Measurements from ENCODE around the gene KRT77. TPM values are rescaled to one million over a fixed set of nuclear protein-coding genes. Genes with fewer than 3 reads are reported as not detected.

KRT77 gene
- polyA plus RNA-seq, 1 donor from 2014 or later: not detected

GRCh38 chr12:52686756-52687487 lies 16.4 kb downstream of the KRT77 start:
- Histone ChIP-seq H3K27ac (ENCODE audit: low read length) (no peak overlapping the region), H3K4me2 (ENCODE audit: low read length) (no peak overlapping the region), H3K27me3 (ENCODE audit: insufficient read depth, low read depth, low read length) (peaks cover 17% of the 10 kb centered on the region), H3K9me3 (ENCODE audit: low read length) (no peaks in the 10 kb centered on the region), H4K20me1 (ENCODE audit: insufficient read depth) (no peaks in the 10 kb centered on the region), H3K79me2 (replicated peaks; ENCODE audit: insufficient read depth, low read length) (no peaks in the 10 kb centered on the region), H3K9me2 (ENCODE audit: insufficient read depth, low read length) (no peaks in the 10 kb centered on the region), H3F3A (ENCODE audit: insufficient read depth, low read length, poor library complexity, severe bottlenecking) (no peaks in the 10 kb centered on the region), H2AFZ (ENCODE audit: low read depth, low read length) (no peak overlapping the region), H3K36me3 (ENCODE audit: insufficient read depth, low read length) (no peaks in the 10 kb centered on the region), H3K4me3 (ENCODE audit: low read length) (no peak overlapping the region), H3K9ac (ENCODE audit: low read length) (no peak overlapping the region)
- TF ChIP-seq REST (IDR thresholded peaks at IDR 0.05; ENCODE audit: borderline replicate concordance): no peak
- TF ChIP-seq TAF1 (IDR thresholded peaks at IDR 0.05; ENCODE audit: low read depth): no peak
- no peak for TF ChIP-seq MXI1 (conservative IDR thresholded peaks at IDR 0.05; ENCODE audit: poor library complexity, severe bottlenecking)
- no peak for TF ChIP-seq POLR2AphosphoS5 (IDR thresholded peaks at IDR 0.05)
- no peak for TF ChIP-seq SMC3 (conservative IDR thresholded peaks at IDR 0.05; ENCODE audit: poor library complexity)
- no peak for TF ChIP-seq EP300 (conservative IDR thresholded peaks at IDR 0.05; ENCODE audit: poor library complexity, severe bottlenecking)
- no peak for TF ChIP-seq EZH2 (IDR thresholded peaks at IDR 0.05; ENCODE audit: borderline replicate concordance, insufficient read depth, low read length, poor library complexity, severe bottlenecking)
- TF ChIP-seq, protein P1, sequence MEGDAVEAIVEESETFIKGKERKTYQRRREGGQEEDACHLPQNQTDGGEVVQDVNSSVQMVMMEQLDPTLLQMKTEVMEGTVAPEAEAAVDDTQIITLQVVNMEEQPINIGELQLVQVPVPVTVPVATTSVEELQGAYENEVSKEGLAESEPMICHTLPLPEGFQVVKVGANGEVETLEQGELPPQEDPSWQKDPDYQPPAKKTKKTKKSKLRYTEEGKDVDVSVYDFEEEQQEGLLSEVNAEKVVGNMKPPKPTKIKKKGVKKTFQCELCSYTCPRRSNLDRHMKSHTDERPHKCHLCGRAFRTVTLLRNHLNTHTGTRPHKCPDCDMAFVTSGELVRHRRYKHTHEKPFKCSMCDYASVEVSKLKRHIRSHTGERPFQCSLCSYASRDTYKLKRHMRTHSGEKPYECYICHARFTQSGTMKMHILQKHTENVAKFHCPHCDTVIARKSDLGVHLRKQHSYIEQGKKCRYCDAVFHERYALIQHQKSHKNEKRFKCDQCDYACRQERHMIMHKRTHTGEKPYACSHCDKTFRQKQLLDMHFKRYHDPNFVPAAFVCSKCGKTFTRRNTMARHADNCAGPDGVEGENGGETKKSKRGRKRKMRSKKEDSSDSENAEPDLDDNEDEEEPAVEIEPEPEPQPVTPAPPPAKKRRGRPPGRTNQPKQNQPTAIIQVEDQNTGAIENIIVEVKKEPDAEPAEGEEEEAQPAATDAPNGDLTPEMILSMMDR (IDR thresholded peaks at IDR 0.05; ENCODE audit: poor library complexity, severe bottlenecking): no peak
- no peak for TF ChIP-seq RAD21 (conservative IDR thresholded peaks at IDR 0.05)

GRCh38 chr12:52686063-52686462 lies 17.3 kb downstream of the KRT77 start:
- H3F3A ChIP-seq (ENCODE audit: insufficient read depth, low read length, poor library complexity, severe bottlenecking): no peaks in the 10 kb centered on the region
- H3K9me3 ChIP-seq (ENCODE audit: low read length): no peaks in the 10 kb centered on the region
- no peak overlapping the region for H2AFZ ChIP-seq (ENCODE audit: low read depth, low read length)
- no peak overlapping the region for H3K27ac ChIP-seq (ENCODE audit: low read length)
- no peaks in the 10 kb centered on the region for H3K79me2 ChIP-seq (replicated peaks; ENCODE audit: insufficient read depth, low read length)
- no peaks in the 10 kb centered on the region for H3K36me3 ChIP-seq (ENCODE audit: insufficient read depth, low read length)
- no peak overlapping the region for H3K4me2 ChIP-seq (ENCODE audit: low read length)
- TF ChIP-seq MXI1 (conservative IDR thresholded peaks at IDR 0.05; ENCODE audit: poor library complexity, severe bottlenecking) (no peak), POLR2AphosphoS5 (IDR thresholded peaks at IDR 0.05) (no peak), EP300 (conservative IDR thresholded peaks at IDR 0.05; ENCODE audit: poor library complexity, severe bottlenecking) (no peak), TAF1 (IDR thresholded peaks at IDR 0.05; ENCODE audit: low read depth) (no peak), RAD21 (conservative IDR thresholded peaks at IDR 0.05) (no peak), SMC3 (conservative IDR thresholded peaks at IDR 0.05; ENCODE audit: poor library complexity) (no peak), EZH2 (IDR thresholded peaks at IDR 0.05; ENCODE audit: borderline replicate concordance, insufficient read depth, low read length, poor library complexity, severe bottlenecking) (no peak), REST (IDR thresholded peaks at IDR 0.05; ENCODE audit: borderline replicate concordance) (no peak)
- TF ChIP-seq, protein P1 (IDR thresholded peaks at IDR 0.05; ENCODE audit: poor library complexity, severe bottlenecking): no peak
- H3K27me3 ChIP-seq (ENCODE audit: insufficient read depth, low read depth, low read length): peaks cover 13% of the 10 kb centered on the region
- H3K9me2 ChIP-seq (ENCODE audit: insufficient read depth, low read length): no peaks in the 10 kb centered on the region
- no peaks in the 10 kb centered on the region for H4K20me1 ChIP-seq (ENCODE audit: insufficient read depth)
- no peak overlapping the region for H3K4me3 ChIP-seq (ENCODE audit: low read length)
- H3K9ac ChIP-seq (ENCODE audit: low read length): no peak overlapping the region

Measured in neural cell (in vitro differentiated cells).